WTC11 (cell line): Measurements from ENCODE around the gene TMEM38A.

Source experiments
- CTCF ChIP-seq: fragments of 200-600 bp; IDR thresholded peaks from 2 replicates; pipeline ENCODE4 v1.8.0; 2022; ENCODE audit warnings: antibody characterized with exemption
- E2F1 ChIP-seq: sonication (generic); formaldehyde crosslinking; IDR thresholded peaks from 2 replicates; pipeline ENCODE4 v1.8.0; 2022; ENCODE audit warnings: mild to moderate bottlenecking, missing genetic modification reagents
- FOXJ3 ChIP-seq: sonication (generic); formaldehyde crosslinking; IDR thresholded peaks from 2 replicates; pipeline ENCODE4 v1.9.0; 2021; ENCODE audit warnings: missing genetic modification reagents, mild to moderate bottlenecking, borderline replicate concordance
- FOXK1 ChIP-seq: sonication (generic); formaldehyde crosslinking; IDR thresholded peaks from 2 replicates; pipeline ENCODE4 v1.8.0; 2022; ENCODE audit warnings: mild to moderate bottlenecking, moderate library complexity, missing genetic modification reagents
- FOXP1 ChIP-seq: sonication (generic); formaldehyde crosslinking; IDR thresholded peaks from 2 replicates; pipeline ENCODE4 v1.8.0; 2022; ENCODE audit warnings: missing genetic modification reagents, mild to moderate bottlenecking, moderate library complexity, borderline replicate concordance
- HMGA2 ChIP-seq: fragments of 250-450 bp; sonication (Bioruptor Pico); IDR thresholded peaks from 2 replicates; pipeline ENCODE4 v1.4.0; 2021; ENCODE audit warnings: mild to moderate bottlenecking, moderate library complexity
- TEAD1 ChIP-seq: sonication (generic); formaldehyde crosslinking; IDR thresholded peaks from 2 replicates; pipeline ENCODE4 v1.8.0; 2022; ENCODE audit warnings: mild to moderate bottlenecking, missing genetic modification reagents
- ZNF121 ChIP-seq: sonication (generic); formaldehyde crosslinking; IDR thresholded peaks from 2 replicates; pipeline ENCODE4 v1.8.0; 2023; ENCODE audit warnings: missing genetic modification reagents

GRCh38 chr19:16726916-16727315 is 66.0 kb downstream of the TMEM38A start:
- TF ChIP-seq CTCF (no peak), TEAD1 (CRISPR knock-in tag) (no peak), FOXP1 (CRISPR knock-in tag) (no peak), FOXK1 (no peak), HMGA2 (CRISPR knock-in tag) (no peak), E2F1 (CRISPR knock-in tag) (no peak), FOXJ3 (CRISPR knock-in tag) (no peak), ZNF121 (CRISPR knock-in tag) (no peak)
